ENCODE data around the gene LDLRAD4.

Gene LDLRAD4

DNA sequence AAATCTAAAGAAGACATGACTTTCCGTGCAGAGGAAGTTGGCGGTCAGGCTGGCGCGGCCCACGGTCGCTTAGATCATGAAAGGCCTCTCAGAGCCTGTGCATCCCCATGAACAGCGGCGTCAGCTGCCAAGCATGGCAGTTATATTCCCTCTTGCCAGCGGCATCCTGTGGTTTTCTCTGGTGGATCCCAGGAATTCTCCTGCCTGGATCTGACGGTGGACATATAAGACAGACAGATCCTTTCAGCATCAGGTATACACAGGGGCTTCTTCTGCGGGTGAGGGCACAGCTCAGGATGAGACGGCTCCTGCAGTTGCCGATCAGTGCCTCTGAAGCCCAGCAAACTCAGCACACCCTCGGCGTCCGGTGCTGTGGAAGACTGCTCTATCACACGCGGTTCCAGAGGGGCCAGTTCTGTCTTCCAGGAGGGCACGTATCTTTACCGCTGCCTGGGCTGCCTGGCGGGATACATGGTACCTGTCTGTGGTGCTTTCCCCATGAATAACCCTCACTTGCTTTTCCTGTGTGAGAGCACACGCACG is 157.8 kb downstream of the LDLRAD4 start:
- DNase-seq: peak; percentile 49

DNA sequence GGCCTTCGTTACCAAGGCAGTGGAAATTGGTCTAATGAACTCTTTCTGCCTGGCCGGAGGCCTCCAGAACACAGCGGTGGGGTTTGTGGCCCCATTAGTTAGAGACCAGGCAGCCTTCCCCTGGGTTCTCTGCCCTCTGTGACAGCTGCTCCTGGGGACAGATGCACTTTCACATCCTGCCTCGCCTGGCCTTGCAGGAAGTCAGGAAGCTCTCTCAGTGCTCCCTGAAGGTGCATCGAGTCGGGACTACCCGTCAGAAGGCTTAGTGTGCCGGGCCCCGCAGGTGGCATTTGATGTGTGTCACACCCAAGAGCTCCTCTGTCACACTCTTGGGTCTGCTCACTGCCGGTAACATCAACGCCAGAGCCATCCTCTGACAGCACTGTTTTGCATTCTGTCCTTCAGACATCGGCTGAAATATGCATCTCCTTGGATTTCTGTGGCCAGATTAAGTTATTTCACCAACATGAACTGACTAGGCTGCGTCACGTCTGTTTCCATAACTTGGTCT is 158.3 kb downstream of the LDLRAD4 start:
- peak; percentile 67 for DNase-seq

DNA sequence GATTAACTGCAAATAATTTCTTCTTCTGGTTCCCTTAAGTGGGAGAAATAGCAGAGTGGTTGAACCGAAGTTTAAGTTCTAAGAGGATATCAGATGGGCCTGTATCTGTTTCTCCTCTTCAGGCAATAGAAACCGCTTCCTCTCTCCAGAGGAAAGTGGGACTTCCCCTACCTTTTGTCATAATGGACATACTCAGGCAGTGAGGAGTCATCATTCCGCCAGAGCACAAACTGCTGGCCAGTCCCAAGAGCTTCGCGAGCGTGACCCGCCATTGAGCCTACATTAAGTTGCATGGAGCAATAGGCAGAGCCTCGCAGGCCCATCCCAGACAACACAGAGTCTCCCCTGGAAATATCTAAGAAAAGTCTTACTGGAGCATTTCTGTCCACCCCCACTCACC is 158.9 kb downstream of the LDLRAD4 start:
- DNase-seq: no peak

DNA sequence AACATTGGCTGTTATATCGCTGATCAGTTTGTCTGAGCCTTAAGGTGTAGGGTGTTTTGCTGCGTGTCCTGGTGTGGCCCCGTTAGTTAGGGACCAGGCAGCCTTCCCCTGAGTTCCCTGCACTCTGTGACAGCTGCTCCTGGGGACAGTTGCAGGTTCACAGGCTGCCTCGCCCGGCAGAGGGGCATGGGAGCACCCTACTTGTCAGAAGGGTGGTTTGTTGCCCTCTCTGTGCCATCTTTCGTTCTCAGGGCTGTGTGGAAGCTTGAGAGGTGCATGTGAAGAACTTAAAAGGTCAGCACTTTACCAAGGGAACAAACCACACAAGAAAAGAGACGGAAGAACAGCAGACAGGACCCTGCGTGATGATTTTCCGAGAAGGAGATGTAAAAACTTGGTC is 159.6 kb downstream of the LDLRAD4 start:
- DNase-seq: no peak

DNA sequence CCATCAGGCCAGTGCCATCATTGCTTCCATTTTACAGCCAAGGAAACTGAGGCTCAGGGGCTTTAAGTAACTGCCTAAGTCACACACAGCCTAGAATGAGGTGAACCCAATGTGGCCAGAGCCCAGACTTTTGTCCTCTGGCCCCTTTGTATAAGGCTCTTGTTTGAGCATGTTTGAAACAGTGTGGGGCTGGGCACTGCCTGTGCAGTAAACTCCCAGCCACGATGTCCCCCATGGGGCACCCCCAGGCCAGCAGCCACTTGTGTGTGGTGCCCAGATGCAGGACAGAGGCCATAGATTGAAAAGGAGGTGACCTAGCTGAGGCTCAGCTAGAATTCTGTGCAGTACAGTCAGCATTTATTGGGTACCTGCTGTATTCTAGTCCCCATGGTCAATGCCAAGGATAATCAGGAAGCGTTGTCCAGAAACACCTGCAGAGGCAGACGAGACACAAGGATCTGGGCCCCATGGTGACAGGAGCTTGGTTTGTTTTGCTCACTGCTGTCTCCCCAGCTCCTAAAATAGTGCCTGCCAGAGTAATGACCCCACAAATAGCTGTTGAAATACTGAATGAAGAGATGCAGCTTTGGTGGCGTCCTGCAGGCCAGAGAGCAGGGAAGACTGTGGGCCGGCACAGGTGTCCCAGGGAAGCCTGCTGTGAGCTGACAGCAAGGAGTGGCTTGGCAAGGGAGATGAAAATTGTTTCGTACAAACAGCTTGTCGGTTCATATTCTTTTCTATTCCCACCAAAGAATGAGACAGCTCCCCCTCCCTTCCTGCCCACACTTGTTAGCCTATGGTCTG is 160.7 kb downstream of the LDLRAD4 start:
- no peak for DNase-seq

DNA sequence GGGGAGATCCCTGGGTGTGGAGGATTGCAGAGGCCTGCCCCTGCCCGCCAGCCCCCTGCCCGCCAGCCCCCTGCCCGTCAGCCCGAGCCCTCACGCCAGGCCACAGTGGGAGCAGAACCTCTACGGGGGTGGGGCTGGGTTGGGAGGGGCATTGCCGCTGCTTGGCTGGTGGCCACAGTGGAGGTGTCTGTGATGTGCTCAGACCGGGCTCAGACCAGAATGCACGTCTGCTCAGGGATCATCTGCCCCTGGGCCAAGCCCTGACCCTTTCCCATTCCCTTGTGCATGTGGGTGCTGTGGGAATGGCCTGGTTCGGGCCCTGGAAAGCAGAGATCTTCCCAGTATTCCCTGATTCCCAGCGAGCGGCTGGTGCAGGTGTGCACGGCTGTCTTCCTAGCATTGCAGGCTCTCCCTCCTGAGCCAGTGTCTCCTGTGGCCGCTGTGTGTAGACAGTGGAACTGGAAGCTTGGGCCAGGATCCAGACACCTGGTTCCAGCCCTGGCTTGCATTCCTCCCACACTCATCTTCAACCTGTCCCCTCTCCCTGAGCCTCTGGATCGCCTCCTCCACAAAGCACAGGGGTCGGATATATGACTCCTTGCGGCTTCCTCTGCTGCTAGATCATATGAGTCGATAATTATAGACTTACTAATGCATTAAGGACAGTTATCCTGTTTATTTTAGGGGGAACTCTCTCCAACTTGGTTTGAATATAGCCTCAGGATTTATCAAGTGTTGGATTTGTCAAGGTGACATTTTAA is 161.6 kb downstream of the LDLRAD4 start:
- DNase-seq: no peak

DNA sequence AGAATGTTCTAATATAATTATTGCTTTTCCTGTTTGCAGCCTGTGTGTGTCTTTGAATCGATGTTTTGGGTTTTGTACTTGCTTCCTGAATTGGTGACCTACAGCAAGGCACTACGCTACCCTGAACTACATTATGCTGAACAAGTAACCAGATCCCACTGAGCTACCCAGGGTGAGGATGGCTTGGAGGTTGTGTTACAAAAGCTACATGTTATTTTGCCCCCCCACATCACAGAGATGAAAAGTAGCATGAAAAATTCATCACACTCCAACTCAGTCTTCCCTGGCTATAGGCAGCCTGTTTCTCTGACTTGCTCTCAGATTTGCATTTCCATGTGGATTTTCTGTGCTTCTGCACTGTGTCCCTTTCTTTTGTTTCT is 162.1 kb downstream of the LDLRAD4 start:
- no peak for DNase-seq

DNA sequence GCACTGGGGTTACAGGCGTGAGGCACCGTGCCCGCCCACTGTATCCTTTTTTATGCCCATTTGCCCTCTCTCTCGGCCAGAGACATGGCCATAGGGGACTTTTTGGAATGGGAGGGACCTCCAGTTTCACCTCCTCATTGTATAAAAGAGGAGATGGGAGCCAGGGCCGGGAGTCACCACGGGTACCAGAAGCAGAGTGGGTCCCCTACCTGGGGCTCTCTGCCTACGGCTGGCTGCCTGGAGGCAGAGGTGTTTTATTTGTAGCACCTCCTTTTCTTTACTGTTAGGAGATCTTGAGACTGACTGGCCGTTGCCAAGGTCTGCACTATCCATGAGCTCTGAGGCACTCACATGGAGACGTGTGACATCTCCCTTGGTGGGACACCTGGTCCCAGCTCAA is 162.8 kb downstream of the LDLRAD4 start:
- DNase-seq: no peak

DNA sequence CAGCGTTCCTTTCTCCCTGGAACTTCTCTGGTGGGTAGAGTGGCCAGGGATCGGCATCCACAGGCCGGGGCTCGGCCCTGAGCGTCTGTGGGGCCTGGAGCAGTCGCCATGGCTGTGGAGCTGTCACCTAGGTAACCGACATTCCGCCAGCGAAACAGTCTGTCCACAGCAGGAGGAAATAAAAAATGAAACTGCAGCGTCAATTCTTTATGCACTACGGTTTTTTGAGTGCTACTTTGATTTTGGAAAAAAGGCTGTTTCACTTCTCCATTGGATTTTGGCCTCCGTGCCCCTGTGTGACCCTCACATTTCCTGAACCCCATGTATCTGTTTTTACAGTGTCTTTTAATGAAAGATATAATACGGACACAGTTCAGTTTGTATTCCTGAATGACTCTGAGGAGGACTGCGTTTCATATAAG is 163.4 kb downstream of the LDLRAD4 start:
- DNase-seq: no peak

DNA sequence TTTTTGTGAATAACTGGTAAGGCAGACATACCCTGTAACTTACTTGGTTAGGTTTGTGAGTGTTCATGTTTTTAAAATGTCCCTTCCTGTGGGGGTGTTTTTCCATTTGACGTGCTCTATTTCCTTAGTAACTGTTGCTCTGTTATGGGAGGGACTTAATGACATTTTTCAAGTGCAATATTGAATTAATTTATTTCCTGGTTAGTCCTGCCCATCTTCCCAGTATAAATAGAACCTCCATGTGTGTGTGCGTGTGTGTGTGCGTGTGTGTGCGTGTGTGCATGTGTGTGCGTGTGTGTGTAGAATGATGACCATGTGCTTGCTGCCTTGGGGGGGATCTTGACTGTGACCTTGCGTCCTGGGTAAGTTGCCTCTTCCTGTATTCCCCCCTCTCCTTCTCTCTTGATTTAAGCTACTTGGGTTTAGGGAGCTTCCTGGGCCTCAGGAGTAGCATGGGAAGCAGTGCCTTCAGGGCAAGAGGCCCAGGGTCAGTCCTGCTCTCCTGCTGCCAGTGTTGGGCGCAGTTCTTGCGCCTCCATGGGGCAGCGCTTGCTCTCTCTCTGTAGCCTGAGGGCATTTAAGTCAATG is 163.9 kb downstream of the LDLRAD4 start:
- DNase-seq: no peak

DNA sequence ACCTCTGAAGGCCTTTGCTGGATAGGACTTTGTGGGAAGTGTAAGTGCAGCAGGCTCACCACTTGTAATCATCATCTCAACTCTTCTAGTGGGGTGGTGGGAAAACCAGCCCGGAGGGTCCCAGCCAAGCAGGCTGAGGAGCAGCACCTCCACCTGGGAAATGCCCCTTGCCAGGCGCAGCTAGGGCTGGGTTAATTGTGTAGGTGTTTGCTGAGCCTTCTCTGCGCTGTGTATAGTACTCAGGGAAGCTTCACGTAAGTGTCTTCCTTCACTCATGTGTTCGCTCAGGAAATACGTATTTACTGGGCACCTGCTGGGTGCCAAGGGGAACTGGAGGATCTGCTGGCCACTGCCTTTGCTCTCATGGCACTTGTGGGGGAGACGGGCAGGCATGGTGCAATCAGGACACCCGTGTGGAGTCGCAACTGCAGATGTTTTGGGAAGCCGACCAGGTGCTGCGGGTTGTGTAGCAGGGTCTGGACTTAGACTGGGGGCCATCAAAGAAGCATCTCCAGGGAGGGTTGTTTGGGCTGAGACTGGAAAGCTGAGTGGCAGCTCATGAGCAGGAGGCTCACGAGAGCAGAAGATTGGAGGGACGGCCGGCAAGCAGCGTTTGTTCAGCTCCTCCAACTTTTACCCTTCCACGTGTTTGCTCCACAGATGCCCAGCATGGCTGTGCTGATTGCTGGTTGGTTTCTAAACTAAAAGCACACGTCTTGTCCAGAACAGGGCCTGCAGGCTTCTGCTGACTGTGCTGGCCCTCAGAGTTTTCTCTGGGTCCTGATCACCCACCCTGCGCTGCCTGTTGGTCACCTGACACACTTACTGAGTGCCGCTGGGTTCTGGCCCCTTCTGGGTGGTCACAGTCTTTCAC is 164.6 kb downstream of the LDLRAD4 start:
- DNase-seq: no peak

DNA sequence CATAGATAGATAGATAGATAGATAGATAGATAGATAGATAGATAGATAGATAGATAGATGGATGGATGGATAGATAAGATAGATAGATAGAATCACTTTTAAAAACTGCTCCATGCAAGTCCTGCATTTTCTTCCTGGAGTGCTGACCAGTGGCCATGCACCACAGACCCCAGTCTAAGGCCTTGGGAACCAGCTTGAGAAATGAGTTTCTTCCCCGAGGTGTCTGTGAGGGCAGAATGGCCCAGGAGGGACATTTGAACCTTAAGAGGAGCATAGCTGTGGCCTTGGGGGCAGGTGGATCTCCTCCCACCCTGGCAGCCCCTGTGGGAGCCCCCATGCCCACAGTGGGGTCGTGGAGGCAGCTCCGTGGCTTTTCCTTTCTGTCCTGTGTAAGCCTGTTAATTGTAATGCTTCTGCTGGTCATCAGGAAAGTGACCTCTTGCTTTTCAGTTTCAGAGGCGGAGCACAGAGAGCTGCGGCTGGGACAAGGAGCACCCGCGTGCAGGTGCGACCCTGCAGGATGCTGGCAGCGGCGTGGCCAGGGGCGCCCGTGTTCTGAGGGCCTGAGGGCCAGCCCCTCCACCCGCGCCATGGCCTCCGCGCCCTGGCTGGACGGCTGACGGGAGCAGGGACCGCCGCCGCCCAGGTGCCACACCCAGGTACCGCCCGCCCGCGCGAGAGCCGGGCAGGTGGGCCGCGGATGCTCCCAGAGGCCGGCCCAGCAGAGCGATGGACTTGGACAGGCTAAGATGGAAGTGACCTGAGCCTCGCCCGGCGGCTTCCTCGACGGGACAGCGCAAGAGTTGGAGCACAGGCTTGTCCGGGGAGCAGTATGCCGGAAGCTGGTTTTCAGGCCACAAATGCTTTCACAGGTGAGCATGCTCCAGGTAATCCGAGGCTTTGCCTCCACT is 168.6 kb downstream of the LDLRAD4 start:
- no peak for DNase-seq

DNA sequence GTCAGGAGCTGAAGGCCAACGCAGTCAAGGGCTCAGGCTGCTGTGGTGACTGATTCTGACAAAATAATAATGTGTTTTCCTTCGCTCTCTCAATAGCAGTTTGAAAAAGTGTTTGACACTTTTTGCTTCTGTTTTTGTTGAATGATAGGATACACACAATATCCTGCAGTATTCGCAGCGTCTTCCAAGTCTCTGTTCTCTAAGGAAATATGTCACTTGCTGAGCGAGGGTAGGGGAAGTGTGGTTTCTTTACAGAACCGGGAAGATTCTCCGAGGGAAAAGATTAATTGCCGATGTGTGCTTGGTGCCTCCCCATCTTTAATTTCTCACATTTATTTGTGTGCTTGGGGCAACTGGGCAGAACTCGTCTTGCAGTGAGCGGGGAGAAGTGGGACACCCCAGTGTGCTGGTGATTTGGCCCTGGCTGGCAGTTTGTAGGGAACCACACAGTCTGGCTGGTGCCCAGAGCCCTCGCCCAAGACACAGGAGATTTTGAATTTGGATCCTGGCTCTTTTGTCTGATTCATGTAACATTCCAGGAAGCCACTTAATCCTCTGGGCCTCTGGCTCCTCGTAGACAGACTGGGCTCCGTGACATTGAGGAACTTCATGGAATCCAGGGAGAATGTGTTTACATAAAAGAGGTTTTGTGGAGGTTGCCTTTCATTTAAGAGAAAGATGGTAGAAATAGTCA is 169.4 kb downstream of the LDLRAD4 start:
- DNase-seq: no peak

DNA sequence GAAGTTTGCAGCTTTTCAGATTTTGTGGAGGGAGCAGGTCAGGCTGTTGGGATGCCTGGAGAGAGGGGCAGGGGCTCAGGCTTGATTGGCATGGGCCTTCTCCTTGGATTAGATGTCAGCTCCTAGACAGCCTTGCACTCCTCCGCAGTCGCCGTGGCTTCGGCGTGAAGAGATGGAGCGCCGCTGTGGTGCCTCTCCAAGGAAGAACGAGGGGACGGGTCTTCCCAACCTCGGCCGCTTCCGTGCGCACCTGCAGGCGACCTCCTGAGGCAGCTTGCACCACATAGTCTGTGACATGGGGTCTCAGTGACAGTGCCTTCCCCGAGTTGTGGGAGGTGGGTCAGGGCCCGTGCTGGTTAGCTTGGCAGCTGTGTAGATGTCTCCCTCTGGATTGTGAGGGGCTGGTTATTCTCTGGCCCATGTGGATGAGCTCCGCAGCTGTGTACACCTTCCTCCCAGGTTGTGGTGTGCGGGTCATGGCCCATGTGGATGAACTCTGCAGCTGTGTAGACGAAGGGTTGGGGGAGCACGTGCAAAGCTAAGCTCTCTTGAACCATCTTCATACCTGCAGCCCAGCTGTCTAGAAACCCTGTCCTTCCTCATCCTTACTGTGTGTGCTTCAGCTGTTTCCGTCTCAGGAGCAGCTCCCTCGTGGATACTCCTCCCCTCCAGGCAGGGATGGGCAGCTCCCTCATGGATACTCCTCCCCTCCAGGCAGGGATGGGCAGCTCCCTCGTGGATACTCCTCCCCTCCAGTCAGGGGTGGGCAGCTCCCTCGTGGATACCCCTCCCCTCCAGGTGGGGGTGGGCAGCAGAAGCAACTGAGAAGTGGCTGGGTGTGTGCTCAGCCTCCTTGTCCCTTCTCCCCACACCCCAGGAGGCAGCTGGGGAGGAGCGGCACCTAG is 170.3 kb downstream of the LDLRAD4 start:
- no peak for DNase-seq

DNA sequence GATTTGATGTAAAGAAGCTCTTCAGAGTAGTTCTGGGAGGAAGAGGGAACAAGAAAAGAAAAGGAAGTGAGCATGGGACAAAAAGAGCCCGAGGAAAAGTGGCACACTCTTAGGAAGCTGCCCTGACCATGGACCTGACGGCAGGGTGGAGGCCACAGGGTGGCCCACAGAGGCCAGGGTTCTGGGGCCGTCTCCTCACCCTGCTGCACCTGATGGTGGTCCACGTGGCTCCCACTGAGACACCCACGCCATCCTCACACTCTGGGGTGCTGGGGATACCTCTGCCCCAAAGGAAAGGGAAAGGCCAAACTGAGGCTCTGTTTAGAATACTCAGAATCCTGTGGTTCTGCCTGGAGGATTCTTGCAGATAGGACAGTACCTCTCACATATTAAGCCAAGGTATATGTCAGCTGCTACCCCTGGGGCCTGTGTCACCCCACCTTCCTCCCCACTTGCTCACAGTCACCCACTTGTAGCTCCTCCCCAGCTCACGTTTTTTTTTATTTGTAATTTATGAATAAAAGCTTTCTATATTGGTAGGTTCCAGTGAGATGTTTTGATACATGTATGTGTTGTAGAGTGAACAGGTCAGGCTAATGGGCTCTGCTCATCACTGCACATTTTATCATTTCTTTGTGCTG is 171.1 kb downstream of the LDLRAD4 start:
- DNase-seq: no peak

DNA sequence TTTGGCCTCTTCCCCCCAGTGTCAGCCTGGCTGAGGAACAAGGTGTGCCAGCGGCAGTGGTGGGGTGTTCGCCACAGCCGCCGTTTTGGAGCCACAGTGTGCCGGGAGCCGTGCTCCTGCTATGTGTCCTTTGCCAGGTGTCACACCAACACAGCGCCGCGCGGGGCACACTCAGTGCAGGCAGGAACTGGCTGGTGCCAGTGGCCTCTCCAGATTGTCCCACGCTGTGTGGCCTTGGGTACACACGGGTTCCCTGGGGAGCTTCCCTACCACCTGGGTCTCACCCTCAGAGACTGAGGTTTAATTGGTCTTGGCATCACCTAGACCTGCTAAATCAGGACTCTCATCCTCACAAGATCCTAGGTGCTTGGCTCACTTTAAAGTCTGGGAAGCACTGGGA is 171.6 kb downstream of the LDLRAD4 start:
- no peak for DNase-seq

DNA sequence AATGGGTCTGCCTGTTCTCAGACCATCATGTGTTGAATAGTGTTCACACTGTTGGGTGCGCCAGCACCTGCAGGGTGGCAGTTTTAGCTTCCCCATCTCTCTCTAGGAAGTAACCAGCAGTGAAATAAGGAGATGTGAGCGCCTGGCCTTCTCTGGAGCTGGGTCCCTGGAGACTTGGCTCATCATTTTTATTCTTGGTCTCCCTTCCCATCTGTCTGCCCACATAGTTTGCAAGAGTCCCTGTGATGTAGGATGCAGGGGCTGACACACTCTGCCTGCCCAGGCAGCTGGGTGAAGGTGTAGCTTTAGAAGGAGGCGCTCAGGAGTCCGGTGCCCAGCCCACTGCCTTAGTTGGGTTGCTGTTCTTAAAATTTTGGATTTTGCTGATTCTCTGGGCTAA is 172.2 kb downstream of the LDLRAD4 start:
- no peak for DNase-seq

DNA sequence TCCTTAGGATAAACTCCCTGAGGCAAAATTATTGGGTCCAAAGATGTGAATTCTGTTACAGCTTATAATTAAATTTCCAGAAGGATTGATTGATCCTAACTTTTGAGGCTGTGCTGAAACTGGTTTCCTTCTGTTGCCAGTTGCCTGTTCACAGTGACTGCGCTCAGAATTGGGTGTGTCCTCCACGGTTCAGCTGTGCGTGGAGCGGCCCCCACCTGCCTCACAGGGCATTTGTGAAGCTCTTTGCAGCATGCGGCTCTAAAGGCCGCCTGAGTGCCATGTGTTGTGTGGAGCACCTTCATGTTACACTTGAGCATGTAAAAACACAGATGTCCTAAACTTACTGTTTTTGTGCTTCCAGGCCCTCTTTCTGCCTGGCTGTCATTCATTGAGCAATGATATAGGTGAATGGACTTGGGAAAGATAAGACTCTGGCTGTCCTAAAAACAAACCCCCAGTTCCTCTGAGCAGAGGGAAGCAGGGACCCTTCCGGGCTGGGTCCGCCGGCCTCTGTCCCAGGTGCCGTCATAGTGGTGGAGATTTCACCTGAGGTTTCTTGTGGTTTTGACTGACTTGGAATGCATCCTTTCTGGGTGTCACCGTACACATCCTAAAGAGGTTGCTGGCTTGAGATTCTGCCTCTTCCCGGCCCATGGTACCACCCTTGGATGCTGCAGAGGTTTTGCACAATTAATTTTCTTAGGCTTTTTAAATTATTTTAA is 173.6 kb downstream of the LDLRAD4 start:
- DNase-seq: no peak
